HepG2 (cell line): ENCODE measurements around the gene CD7. TPM values are rescaled to one million over a fixed set of nuclear protein-coding genes. Genes with fewer than 3 reads are reported as not detected.

Source experiments
- ARID5B ChIP-seq: IDR thresholded peaks from 2 replicates; pipeline ENCODE4 v1.4.0; 2020; ENCODE audit warnings: mild to moderate bottlenecking, missing genetic modification reagents
- FOSL1 ChIP-seq: sonication (generic); formaldehyde crosslinking; IDR thresholded peaks from 2 replicates; pipeline ENCODE4 v1.9.0; 2021; ENCODE audit warnings: missing genetic modification reagents, borderline replicate concordance
- FOXO4 ChIP-seq: sonication (generic); formaldehyde crosslinking; conservative IDR thresholded peaks from 2 replicates; pipeline ENCODE4 v1.8.1; 2023; ENCODE audit warnings: missing genetic modification reagents
- HBP1 ChIP-seq: IDR thresholded peaks from 2 replicates; pipeline ENCODE4 v1.6.1; 2016; ENCODE audit warnings: low read depth, control low read depth
- HNRNPH1 ChIP-seq: fragments of 200-400 bp; formaldehyde crosslinking; optimal IDR thresholded peaks from 2 replicates; pipeline ENCODE3; 2017; ENCODE audit warnings: mild to moderate bottlenecking, low read depth, low read length
- RELA ChIP-seq: sonication (generic); formaldehyde crosslinking; IDR thresholded peaks from 2 replicates; pipeline ENCODE4 v1.4.0; 2020; ENCODE audit warnings: missing genetic modification reagents
- SIN3A ChIP-seq: IDR thresholded peaks from 2 replicates; pipeline ENCODE4 v1.6.1; 2011; ENCODE audit warnings: low read depth, mild to moderate bottlenecking, control low read depth, low read length, borderline replicate concordance
- TFE3 ChIP-seq: IDR thresholded peaks from 2 replicates; pipeline ENCODE4 v1.6.1; 2016
- ZNF143 ChIP-seq: sonication (generic); formaldehyde crosslinking; IDR thresholded peaks from 2 replicates; pipeline ENCODE4 v1.4.0; 2020; ENCODE audit warnings: missing genetic modification reagents
- ZNF598 ChIP-seq: sonication (generic); formaldehyde crosslinking; IDR thresholded peaks from 2 replicates; pipeline ENCODE4 v1.5.1; 2020; ENCODE audit warnings: mild to moderate bottlenecking, missing genetic modification reagents, borderline replicate concordance
- ZNF709 ChIP-seq: sonication (generic); formaldehyde crosslinking; IDR thresholded peaks from 2 replicates; pipeline ENCODE4 v1.5.0; 2020; ENCODE audit warnings: mild to moderate bottlenecking, missing genetic modification reagents
- ZNF770 ChIP-seq: sonication (generic); formaldehyde crosslinking; IDR thresholded peaks from 2 replicates; pipeline ENCODE4 v1.5.0; 2020; ENCODE audit warnings: mild to moderate bottlenecking, missing genetic modification reagents
- ZNF850 ChIP-seq: sonication (generic); formaldehyde crosslinking; conservative IDR thresholded peaks from 2 replicates; pipeline ENCODE4 v1.9.0; 2021; ENCODE audit warnings: mild to moderate bottlenecking, missing genetic modification reagents
- polyA plus RNA-seq, 8 experiments: library from polyadenylated mRNA; depleted of rRNA in 3 of 8; stranded (reverse) in 7 of 8; unstranded in 1 of 8; fragments of >200 nt; fragmentation: Illumina TruSeq in 4 of 8; extraction: Trizol in 4 of 8; gene quantifications; 2 replicates each; pipeline versions ENCODE4 v1.2.1 to v1.2.3, GENCODE V29; 2011 to 2016; ENCODE audit warnings: low read depth in 4 of 8, missing spikeins in 1 of 8, mixed read lengths in 1 of 8; ENCODE audit not compliant: insufficient read depth in 1 of 8
- total RNA-seq, 5 experiments: library from RNA; depleted of rRNA; stranded (reverse); fragments of >200 nt; fragmentation: Illumina TruSeq; extraction: Trizol; gene quantifications; 2 replicates each; pipeline ENCODE4 v1.2.3, GENCODE V29; 2016; ENCODE audit warnings: low read depth in 1 of 5

CD7 gene
- total and polyA plus RNA-seq, 2 of the 13 experiments (the other 11 are each of a cell fraction or from before 2014, with no cell fraction given): 67.6 to 76.4 TPM

GRCh38 chr17:82346342-82347300 is 29.2 kb upstream of the CD7 start (continued):
- 0 out of 2 replicates have a peak, but pooled peaks have one; percentile 72 for TF ChIP-seq RELA (CRISPR knock-in tag)
- peak; percentile 100 for TF ChIP-seq TFE3 (CRISPR knock-in tag)
- TF ChIP-seq ZNF143 (CRISPR knock-in tag): peak; percentile 52; the same call in 1 of the 2 replicates
- peak; percentile 63 for TF ChIP-seq ZNF770 (CRISPR knock-in tag)
- no peak; the same call in 1 of the 2 replicates for TF ChIP-seq ZNF709 (CRISPR knock-in tag)
- TF ChIP-seq ZNF850 (CRISPR knock-in tag): no peak
- no peak for TF ChIP-seq FOSL1 (CRISPR knock-in tag)
- TF ChIP-seq SIN3A: peak; percentile 68; the same call in 1 of the 2 replicates
- TF ChIP-seq HNRNPH1: no peak
- TF ChIP-seq HBP1 (CRISPR knock-in tag): peak; percentile 87
- no peak; the same call in 1 of the 2 replicates for TF ChIP-seq ZNF598
- TF ChIP-seq ARID5B (CRISPR knock-in tag): peak; percentile 98
- TF ChIP-seq FOXO4 (CRISPR knock-in tag): no peak
